Peyer's patch (tissue), 4 donors: ENCODE results near the gene ATP11A.

Experiments used
- POLR2A ChIP-seq, 2 donors: fragments of 450-650 bp; IDR thresholded peaks; one replicate each; pipeline ENCODE4 v1.5.1; 2017; ENCODE audit warnings: antibody characterized with exemption in 2 of 2, mild to moderate bottlenecking in 2 of 2, moderate library complexity in 2 of 2
- TF ChIP-seq, protein P1 (sequence below), 6 experiments: fragments of 450-650 bp in 4 of 6; fragments of 200-600 bp in 2 of 6; sonication (generic) in 1 of 6; IDR thresholded peaks; one replicate each; pipeline ENCODE4 v1.5.1; 2017 to 2019; ENCODE audit warnings: antibody characterized with exemption in 6 of 6, mild to moderate bottlenecking in 3 of 6, moderate library complexity in 1 of 6

DNA sequence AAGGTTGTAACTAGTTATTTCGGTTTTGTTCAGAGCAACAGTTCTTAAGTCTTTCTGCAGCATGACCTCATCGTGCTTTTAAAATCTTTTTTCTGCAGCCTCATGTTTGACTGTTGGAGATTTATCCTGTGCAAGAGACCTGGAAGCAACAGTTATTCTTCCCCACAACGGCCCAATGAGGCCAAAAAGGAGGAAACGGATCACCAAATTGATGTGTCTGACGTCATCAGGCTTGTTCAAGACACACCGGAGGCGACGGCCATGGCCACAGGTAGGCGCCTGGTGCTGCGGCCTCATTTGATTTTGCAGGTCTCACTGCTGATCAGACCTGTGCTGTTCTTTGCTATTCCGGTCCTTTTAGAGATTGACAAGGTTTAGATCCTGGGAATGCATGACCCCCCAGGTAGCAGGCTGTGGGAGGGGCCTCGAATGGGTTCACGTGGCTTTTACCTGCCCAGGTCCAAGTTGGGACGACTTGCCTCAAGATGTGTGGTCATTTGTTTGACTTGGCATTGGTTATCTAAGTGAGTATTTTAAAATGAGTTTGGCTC is 212.3 kb downstream of the ATP11A start:
- no peak for TF ChIP-seq POLR2A (IDR thresholded peaks at IDR 0.05)
- TF ChIP-seq, protein P1, sequence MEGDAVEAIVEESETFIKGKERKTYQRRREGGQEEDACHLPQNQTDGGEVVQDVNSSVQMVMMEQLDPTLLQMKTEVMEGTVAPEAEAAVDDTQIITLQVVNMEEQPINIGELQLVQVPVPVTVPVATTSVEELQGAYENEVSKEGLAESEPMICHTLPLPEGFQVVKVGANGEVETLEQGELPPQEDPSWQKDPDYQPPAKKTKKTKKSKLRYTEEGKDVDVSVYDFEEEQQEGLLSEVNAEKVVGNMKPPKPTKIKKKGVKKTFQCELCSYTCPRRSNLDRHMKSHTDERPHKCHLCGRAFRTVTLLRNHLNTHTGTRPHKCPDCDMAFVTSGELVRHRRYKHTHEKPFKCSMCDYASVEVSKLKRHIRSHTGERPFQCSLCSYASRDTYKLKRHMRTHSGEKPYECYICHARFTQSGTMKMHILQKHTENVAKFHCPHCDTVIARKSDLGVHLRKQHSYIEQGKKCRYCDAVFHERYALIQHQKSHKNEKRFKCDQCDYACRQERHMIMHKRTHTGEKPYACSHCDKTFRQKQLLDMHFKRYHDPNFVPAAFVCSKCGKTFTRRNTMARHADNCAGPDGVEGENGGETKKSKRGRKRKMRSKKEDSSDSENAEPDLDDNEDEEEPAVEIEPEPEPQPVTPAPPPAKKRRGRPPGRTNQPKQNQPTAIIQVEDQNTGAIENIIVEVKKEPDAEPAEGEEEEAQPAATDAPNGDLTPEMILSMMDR (IDR thresholded peaks at IDR 0.05): no peak
